ENCODE results near the gene SMIM44. TPM values are rescaled to one million over a fixed set of nuclear protein-coding genes. Genes with fewer than 3 reads are reported as not detected.

Gene SMIM44
- total RNA-seq, 4 donors from 2014 or later, result not detected

- H3K4me1 ChIP-seq, result peaks cover 0 to 51% (median 14%) of the 10 kb centered on the region in 3 donors
- TF ChIP-seq POLR2AphosphoS5 (IDR thresholded peaks at IDR 0.05) (no peak), EP300 (IDR thresholded peaks at IDR 0.05) (no peak), POLR2A (IDR thresholded peaks at IDR 0.05) (peak; percentile 66 to 77)
- H3K27me3 ChIP-seq, result no peaks in the 10 kb centered on the region
- 2% methylated on average over 10 of the region's 79 CpGs; no CpG with 5 or more reads in 1 of the 2 donors for WGBS, 2 donors (ENCODE audit: low coverage in 1 of 2)
- peaks cover 0 to 22% of the 10 kb centered on the region in 2 donors for H3K36me3 ChIP-seq
- peak within 1 kb of the TSS; percentile 73 to 94 (median 84) for H3K27ac ChIP-seq
- ATAC-seq, result peak; percentile 98
- no peaks in the 10 kb centered on the region for H3K9me3 ChIP-seq
- peak within 1 kb of the TSS; percentile 65 to 94 for H3K4me3 ChIP-seq
These were observed 22.6 kb upstream of the SMIM44 start, which contains the start of gene FZR1 for GRCh38 chr19:3505598-3506383. Gene FZR1, plus strand, starts transcription at chr19:3506311. Its CDS starts 16,679 bp downstream, at chr19:3522990.

DNA sequence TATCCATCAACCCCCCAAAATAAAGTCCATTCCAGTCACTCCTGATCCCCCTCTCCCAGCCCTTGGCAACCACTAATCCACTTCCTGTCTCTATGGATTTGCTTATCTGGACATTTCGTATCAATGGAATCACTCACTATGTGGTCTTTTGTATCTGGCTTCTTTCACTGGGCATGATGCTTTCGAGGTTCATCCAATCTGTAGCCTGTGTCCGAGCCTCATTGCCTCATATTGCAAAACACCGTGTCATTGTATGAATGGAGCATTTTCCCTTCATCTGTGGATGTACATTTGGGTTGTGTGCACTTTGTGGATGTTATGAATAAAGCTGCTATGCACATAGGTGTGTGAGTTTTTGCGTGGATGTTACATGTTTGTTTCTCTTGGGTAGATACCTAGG lies 21.5 kb upstream of the SMIM44 start:
- H3K36me3 ChIP-seq, result peaks cover 0 to 11% of the 10 kb centered on the region in 2 donors
- no peak for ATAC-seq
- no peak overlapping the region for H3K27ac ChIP-seq
- H3K27me3 ChIP-seq, result no peaks in the 10 kb centered on the region
- WGBS, 2 donors (ENCODE audit: low coverage in 1 of 2), result 67 to 80% methylated on average over 2 to 5 of the region's 5 CpGs
- no peaks in the 10 kb centered on the region for H3K9me3 ChIP-seq
- peaks cover 0 to 51% (median 15%) of the 10 kb centered on the region in 3 donors for H3K4me1 ChIP-seq
- H3K4me3 ChIP-seq, result no peak overlapping the region
- TF ChIP-seq POLR2AphosphoS5 (IDR thresholded peaks at IDR 0.05), result no peak
- TF ChIP-seq POLR2A (IDR thresholded peaks at IDR 0.05), result no peak
- TF ChIP-seq, protein P1, sequence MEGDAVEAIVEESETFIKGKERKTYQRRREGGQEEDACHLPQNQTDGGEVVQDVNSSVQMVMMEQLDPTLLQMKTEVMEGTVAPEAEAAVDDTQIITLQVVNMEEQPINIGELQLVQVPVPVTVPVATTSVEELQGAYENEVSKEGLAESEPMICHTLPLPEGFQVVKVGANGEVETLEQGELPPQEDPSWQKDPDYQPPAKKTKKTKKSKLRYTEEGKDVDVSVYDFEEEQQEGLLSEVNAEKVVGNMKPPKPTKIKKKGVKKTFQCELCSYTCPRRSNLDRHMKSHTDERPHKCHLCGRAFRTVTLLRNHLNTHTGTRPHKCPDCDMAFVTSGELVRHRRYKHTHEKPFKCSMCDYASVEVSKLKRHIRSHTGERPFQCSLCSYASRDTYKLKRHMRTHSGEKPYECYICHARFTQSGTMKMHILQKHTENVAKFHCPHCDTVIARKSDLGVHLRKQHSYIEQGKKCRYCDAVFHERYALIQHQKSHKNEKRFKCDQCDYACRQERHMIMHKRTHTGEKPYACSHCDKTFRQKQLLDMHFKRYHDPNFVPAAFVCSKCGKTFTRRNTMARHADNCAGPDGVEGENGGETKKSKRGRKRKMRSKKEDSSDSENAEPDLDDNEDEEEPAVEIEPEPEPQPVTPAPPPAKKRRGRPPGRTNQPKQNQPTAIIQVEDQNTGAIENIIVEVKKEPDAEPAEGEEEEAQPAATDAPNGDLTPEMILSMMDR (IDR thresholded peaks at IDR 0.05), result no peak
- no peak for TF ChIP-seq EP300 (IDR thresholded peaks at IDR 0.05)

GRCh38 chr19:3503036-3503572 lies 19.9 kb upstream of the SMIM44 start:
- H3K9me3 ChIP-seq, result no peaks in the 10 kb centered on the region
- H3K36me3 ChIP-seq, result no peaks in the 10 kb centered on the region
- no peak overlapping the region for H3K27ac ChIP-seq
- no peak for ATAC-seq
- peaks cover 0 to 48% (median 21%) of the 10 kb centered on the region in 3 donors for H3K4me1 ChIP-seq
- no peak overlapping the region for H3K4me3 ChIP-seq
- TF ChIP-seq, protein P1 (IDR thresholded peaks at IDR 0.05), result no peak
- TF ChIP-seq EP300 (IDR thresholded peaks at IDR 0.05) (no peak), POLR2A (IDR thresholded peaks at IDR 0.05) (no peak), POLR2AphosphoS5 (IDR thresholded peaks at IDR 0.05) (no peak)
- 88% methylated on average over 9 of the region's 13 CpGs; no CpG with 5 or more reads in 1 of the 2 donors for WGBS, 2 donors (ENCODE audit: low coverage in 1 of 2)
- no peaks in the 10 kb centered on the region for H3K27me3 ChIP-seq

GRCh38 chr19:3501780-3502179 lies 18.5 kb upstream of the SMIM44 start:
- TF ChIP-seq EP300 (IDR thresholded peaks at IDR 0.05), result no peak
- TF ChIP-seq, protein P1 (IDR thresholded peaks at IDR 0.05), result no peak
- TF ChIP-seq POLR2A (IDR thresholded peaks at IDR 0.05), result no peak
- TF ChIP-seq POLR2AphosphoS5 (IDR thresholded peaks at IDR 0.05), result no peak
- no peak overlapping the region for H3K27ac ChIP-seq
- H3K4me3 ChIP-seq, result no peak overlapping the region
- WGBS, 2 donors (ENCODE audit: low coverage in 1 of 2), result 75% methylated on average over 2 of the region's 3 CpGs; no CpG with 5 or more reads in 1 of the 2 donors
- no peak for ATAC-seq
- peaks cover 0 to 34% (median 12%) of the 10 kb centered on the region in 3 donors for H3K4me1 ChIP-seq
- H3K36me3 ChIP-seq, result peaks cover 0 to 9% of the 10 kb centered on the region in 2 donors
- H3K9me3 ChIP-seq, result no peaks in the 10 kb centered on the region
- H3K27me3 ChIP-seq, result no peaks in the 10 kb centered on the region

GRCh38 chr19:3500429-3501101 lies 17.3 kb upstream of the SMIM44 start, which contains the start of gene DOHH:
Gene DOHH, minus strand, starts transcription at chr19:3500674. Its CDS starts 3,860 bp downstream, at chr19:3496814.
- Histone ChIP-seq H3K4me1 (peaks cover 0 to 30% (median 12%) of the 10 kb centered on the region in 3 donors), H3K36me3 (peaks cover 0 to 21% of the 10 kb centered on the region in 2 donors), H3K4me3 (peak within 1 kb of the TSS; percentile 94 to 99), H3K27me3 (no peaks in the 10 kb centered on the region), H3K9me3 (no peaks in the 10 kb centered on the region), H3K27ac (peak within 1 kb of the TSS; percentile 78 to 95 (median 92))
- peak; percentile 34 to 45 for TF ChIP-seq POLR2A (IDR thresholded peaks at IDR 0.05)
- peak; percentile 42 for TF ChIP-seq POLR2AphosphoS5 (IDR thresholded peaks at IDR 0.05)
- TF ChIP-seq EP300 (IDR thresholded peaks at IDR 0.05), result no peak
- peak; percentile 97 for ATAC-seq
- WGBS, 2 donors (ENCODE audit: low coverage in 1 of 2), result 0% methylated on average over 10 of the region's 52 CpGs
